Medulla oblongata (tissue), 1 donor: Measurements from ENCODE around the gene FADS2.

ENCODE experiments used
- DNase-seq: peaks from one replicate; pipeline ENCODE4 v3.0.0-alpha.2; 2015; ENCODE audit errors: extremely low spot score

Gene FADS2

GRCh38 chr11:61846362-61847020 is 18.4 kb downstream of the FADS2 start:
- no peak for DNase-seq

- no peak for DNase-seq
These were observed 19.9 kb downstream of the FADS2 start for GRCh38 chr11:61847914-61848581.

- no peak for DNase-seq
These were observed 20.5 kb downstream of the FADS2 start for GRCh38 chr11:61848631-61849030.

- DNase-seq = no peak
These were observed 22.6 kb downstream of the FADS2 start for GRCh38 chr11:61850687-61851086.

GRCh38 chr11:61851113-61851899 is 23.2 kb downstream of the FADS2 start:
- DNase-seq = peak; percentile 78

GRCh38 chr11:61851900-61852295 is 23.8 kb downstream of the FADS2 start:
- DNase-seq = no peak

- DNase-seq = peak; percentile 71
These were observed 25.6 kb downstream of the FADS2 start for GRCh38 chr11:61853698-61854169.

- DNase-seq = no peak
These were observed 26.3 kb downstream of the FADS2 start for GRCh38 chr11:61854206-61854895.

GRCh38 chr11:61854966-61855714 is 27.0 kb downstream of the FADS2 start:
- peak; percentile 36 for DNase-seq

- no peak for DNase-seq
These were observed 28.0 kb downstream of the FADS2 start for GRCh38 chr11:61855939-61856680.

GRCh38 chr11:61860054-61860903 is 32.2 kb downstream of the FADS2 start:
- DNase-seq = peak; percentile 27

GRCh38 chr11:61861634-61862033 is 33.5 kb downstream of the FADS2 start:
- DNase-seq = no peak

GRCh38 chr11:61862714-61863547 is 34.8 kb downstream of the FADS2 start:
- DNase-seq = no peak

GRCh38 chr11:61863548-61864081 is 35.5 kb downstream of the FADS2 start:
- no peak for DNase-seq

GRCh38 chr11:61864814-61865775 is 37.0 kb downstream of the FADS2 start:
- no peak for DNase-seq

- DNase-seq = no peak
These were observed 38.3 kb downstream of the FADS2 start for GRCh38 chr11:61866231-61866957.

GRCh38 chr11:61866958-61867343 is 38.9 kb downstream of the FADS2 start:
- no peak for DNase-seq
